Uterus (tissue), 2 donors: Measurements from ENCODE around the gene XYLB.

Source experiments
- POLR2A ChIP-seq, 2 donors: fragments of 450-650 bp; IDR thresholded peaks; one replicate each; pipeline ENCODE4 v1.6.1; 2016; ENCODE audit warnings: antibody characterized with exemption in 2 of 2, mild to moderate bottlenecking in 1 of 2, moderate library complexity in 1 of 2
- TF ChIP-seq, protein P1 (sequence below), 4 experiments: fragments of 200-600 bp in 2 of 4; fragments of 450-650 bp in 2 of 4; sonication (generic) in 2 of 4; IDR thresholded peaks; one replicate each; pipeline ENCODE4 v1.5.1; 2016 to 2019; ENCODE audit warnings: antibody characterized with exemption in 4 of 4, mild to moderate bottlenecking in 2 of 4, moderate library complexity in 1 of 4

DNA sequence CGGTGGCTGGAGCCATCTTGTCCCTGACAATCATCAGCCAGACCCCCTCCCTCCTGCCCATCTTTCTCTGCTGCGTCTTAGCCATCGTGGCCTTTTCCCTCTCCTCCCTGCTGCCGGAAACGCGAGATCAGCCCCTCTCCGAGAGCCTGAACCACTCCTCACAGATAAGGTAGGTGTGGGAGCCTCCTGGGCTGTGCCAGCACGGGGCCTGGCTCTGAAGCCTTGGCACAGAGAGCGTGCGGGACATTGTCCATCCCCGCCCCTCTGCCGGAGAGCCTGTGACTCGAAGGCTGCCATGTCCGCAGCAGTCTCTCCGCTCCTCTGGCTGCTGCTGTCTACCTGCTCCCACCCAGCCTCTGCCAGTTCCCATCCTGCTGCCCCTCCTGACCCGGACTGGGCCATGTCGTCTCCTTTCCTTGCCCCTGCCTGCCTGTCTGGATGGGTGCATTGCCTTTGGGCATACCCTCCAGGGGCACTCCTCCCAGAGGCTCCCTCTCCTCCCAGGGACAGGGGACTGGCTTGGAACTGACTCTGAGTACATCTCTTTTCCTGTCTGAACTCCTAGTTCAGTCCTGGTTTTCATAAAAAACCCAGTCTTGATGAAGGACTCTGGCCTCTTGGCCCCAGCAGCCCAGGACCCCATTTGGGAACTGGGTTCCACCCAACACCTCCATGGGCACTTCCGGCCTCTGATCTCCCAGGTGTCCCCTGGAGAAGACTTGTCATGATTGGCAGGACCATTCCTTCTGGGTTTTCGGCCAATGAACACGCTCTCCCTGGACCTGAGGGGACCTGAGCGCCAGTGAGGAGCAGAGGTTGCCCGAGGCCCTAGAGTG is 30.0 kb upstream of the XYLB start:
- TF ChIP-seq, protein P1, sequence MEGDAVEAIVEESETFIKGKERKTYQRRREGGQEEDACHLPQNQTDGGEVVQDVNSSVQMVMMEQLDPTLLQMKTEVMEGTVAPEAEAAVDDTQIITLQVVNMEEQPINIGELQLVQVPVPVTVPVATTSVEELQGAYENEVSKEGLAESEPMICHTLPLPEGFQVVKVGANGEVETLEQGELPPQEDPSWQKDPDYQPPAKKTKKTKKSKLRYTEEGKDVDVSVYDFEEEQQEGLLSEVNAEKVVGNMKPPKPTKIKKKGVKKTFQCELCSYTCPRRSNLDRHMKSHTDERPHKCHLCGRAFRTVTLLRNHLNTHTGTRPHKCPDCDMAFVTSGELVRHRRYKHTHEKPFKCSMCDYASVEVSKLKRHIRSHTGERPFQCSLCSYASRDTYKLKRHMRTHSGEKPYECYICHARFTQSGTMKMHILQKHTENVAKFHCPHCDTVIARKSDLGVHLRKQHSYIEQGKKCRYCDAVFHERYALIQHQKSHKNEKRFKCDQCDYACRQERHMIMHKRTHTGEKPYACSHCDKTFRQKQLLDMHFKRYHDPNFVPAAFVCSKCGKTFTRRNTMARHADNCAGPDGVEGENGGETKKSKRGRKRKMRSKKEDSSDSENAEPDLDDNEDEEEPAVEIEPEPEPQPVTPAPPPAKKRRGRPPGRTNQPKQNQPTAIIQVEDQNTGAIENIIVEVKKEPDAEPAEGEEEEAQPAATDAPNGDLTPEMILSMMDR (IDR thresholded peaks at IDR 0.05) = no peak
- no peak for TF ChIP-seq POLR2A (IDR thresholded peaks at IDR 0.05)
